GM12865 (cell line): Measurements from ENCODE around the gene FXN.

Experiments used
- DNase-seq: peaks from one replicate; pipeline ENCODE4 v3.0.0; 2010; ENCODE audit warnings: low read depth
- H3K4me3 ChIP-seq: 2 replicates; pipeline ENCODE4 v1.5.1; 2011; ENCODE audit warnings: mild to moderate bottlenecking, low read depth, low read length, control low read depth
- TF ChIP-seq, protein P1 (sequence below): IDR thresholded peaks from 2 replicates; pipeline ENCODE4 v1.5.1; 2011; ENCODE audit warnings: low read length, control low read depth, low read depth, inconsistent platforms; ENCODE audit not compliant: insufficient read depth; ENCODE audit errors: missing control alignments

FXN gene

DNA sequence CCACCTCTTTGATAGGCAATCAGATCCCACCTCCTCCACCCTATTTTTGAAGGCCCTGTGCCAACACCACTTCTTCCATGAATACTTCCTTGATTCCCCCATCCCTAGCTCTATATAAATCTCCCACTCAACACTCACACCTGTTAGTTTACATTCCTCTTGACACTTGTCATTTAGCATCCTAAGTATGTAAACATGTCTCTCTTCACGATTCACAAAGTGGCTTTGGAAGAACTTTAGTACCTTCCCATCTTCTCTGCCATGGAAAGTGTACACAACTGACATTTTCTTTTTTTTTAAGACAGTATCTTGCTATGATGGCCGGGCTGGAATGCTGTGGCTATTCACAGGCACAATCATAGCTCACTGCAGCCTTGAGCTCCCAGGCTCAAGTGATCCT lies 1.5 kb upstream of the FXN start:
- H3K4me3 ChIP-seq = no peak overlapping the region
- TF ChIP-seq, protein P1, sequence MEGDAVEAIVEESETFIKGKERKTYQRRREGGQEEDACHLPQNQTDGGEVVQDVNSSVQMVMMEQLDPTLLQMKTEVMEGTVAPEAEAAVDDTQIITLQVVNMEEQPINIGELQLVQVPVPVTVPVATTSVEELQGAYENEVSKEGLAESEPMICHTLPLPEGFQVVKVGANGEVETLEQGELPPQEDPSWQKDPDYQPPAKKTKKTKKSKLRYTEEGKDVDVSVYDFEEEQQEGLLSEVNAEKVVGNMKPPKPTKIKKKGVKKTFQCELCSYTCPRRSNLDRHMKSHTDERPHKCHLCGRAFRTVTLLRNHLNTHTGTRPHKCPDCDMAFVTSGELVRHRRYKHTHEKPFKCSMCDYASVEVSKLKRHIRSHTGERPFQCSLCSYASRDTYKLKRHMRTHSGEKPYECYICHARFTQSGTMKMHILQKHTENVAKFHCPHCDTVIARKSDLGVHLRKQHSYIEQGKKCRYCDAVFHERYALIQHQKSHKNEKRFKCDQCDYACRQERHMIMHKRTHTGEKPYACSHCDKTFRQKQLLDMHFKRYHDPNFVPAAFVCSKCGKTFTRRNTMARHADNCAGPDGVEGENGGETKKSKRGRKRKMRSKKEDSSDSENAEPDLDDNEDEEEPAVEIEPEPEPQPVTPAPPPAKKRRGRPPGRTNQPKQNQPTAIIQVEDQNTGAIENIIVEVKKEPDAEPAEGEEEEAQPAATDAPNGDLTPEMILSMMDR = no peak
- no peak for DNase-seq

DNA sequence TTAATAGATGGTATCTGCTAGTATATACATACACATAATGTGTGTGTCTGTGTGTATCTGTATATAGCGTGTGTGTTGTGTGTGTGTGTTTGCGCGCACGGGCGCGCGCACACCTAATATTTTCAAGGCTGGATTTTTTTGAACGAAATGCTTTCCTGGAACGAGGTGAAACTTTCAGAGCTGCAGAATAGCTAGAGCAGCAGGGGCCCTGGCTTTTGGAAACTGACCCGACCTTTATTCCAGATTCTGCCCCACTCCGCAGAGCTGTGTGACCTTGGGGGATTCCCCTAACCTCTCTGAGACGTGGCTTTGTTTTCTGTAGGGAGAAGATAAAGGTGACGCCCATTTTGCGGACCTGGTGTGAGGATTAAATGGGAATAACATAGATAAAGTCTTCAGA lies 757 bp downstream of the FXN start:
- H3K4me3 ChIP-seq = peak overlapping the region; percentile 85
- TF ChIP-seq, protein P1 = no peak
- DNase-seq = peak; percentile 45

GRCh38 chr9:69036799-69037198 lies 1.2 kb downstream of the FXN start:
- DNase-seq = no peak
- H3K4me3 ChIP-seq = peak overlapping the region; percentile 85

DNA sequence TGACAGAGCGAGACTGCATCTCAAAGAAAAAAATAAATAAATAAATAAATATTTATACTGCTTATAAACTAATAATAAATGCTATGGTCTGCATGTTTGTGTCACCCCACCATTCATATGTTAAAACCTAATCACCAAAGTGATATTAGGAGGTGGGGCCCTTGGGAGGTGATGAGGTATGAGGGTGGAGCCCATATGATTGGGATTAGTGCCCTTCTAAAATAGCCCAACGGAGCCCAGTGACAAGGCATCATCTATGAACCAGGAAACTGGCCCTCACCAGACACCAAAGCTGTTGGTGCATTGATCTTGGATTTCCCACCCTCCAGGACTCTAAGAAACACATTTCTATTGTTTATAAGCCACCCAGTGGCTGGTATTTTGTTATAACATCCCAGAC lies 5.1 kb downstream of the FXN start:
- H3K4me3 ChIP-seq = no peak overlapping the region
- DNase-seq = no peak
- TF ChIP-seq, protein P1 = no peak

More at GRCh38 chr9:69036799-69037198, 1.2 kb downstream of the FXN start:
- TF ChIP-seq, protein P1 = no peak

DNA sequence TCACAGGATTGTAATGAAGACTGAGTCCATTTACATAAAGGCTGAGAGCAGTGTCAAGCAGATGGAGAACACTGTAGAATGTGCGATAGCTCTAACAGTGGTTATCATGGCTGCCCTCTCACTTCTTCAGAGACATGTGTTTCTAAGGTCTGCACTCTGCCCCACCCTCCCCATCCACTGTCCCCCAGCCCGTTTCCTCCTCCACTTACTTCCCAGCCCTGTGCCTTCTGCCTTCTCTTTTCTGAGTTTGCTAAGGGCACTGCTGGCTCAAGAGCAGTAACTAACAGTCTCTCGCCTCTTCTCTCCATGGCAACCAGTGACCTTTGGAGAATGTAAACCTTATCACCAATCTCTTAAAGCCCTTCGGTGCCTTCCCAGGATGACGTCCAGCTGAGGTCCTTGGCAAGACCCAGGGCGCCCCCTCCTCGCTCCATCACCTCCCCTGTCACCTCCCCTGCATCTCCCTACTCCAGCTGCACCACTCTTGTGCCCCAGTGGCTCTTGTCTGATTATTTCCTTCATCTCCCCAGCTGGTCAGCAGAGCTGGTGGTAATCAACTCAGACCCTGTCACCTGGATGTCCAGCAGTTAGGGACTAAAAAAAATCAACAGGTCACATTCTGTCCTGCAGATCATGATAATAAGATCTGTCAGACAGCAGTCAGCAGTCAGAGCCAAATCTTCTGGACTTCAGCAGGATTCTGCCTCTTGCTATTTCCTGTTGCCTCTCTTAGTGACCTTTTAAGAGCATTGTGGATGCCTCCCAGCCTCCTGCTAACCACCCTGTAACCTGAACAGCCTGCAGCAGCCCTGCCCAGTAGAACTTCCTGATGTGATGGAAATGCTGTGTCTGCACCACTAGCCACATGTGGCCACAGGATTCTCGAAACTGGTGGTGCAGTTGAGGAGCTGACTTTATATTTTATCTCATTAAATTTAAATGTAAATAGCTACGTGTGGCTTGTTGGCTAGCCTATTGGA lies 9.0 kb downstream of the FXN start:
- TF ChIP-seq, protein P1 = no peak
- H3K4me3 ChIP-seq = no peak overlapping the region
- DNase-seq = no peak

DNA sequence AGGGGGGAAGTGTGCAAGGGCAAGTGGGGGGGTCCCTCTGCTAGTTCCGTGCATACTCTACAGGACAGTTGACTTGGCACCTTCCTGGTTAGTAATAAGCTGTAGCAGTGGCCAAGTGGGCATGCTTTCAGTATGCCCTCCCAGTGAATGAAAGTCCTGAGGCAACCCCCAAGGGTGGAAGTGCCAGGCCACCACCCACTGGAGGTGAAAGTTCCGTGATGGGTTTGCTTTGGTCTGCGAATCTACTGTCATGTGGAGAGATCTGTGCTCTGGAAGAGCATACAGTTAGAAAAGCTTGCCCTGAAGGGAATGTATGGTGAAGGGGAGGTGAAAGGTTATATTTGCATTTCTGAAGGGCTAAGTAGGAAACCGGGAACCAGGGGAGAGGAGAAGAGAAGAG lies 10.3 kb downstream of the FXN start:
- DNase-seq = no peak
- TF ChIP-seq, protein P1 = no peak
- no peak overlapping the region for H3K4me3 ChIP-seq
